HepG2 (cell line): ENCODE measurements around the gene LHX3. TPM values are rescaled to one million over a fixed set of nuclear protein-coding genes. Genes with fewer than 3 reads are reported as not detected.

Experiments used
- ATAC-seq: fragments of 200-7000 bp; cut with Tn5 transposase; 3 replicates; pipeline ENCODE4 v1.9.1; 2020; ENCODE audit warnings: mild to moderate bottlenecking, moderate library complexity
- BruUV-seq: library from RNA; stranded (reverse); fragments of 400-500 nt; replicated peaks from 2 replicates; lab custom pipeline; 2021; lab: Mats Ljungman, UMichigan
- CTCF ChIA-PET: fragments of 300-600 bp; formaldehyde crosslinking; extraction: SDS; loops from one replicate; lab custom pipeline; 2021; ENCODE audit warnings: low total read pairs, inconsistent platforms, low intra/inter-chr PET ratio; lab: Yijun Ruan, JAX
- POLR2A ChIA-PET: fragments of 350-600 bp; sonication (Branson Sonifier 250); formaldehyde crosslinking; loops from one replicate; lab custom pipeline; 2020; ENCODE audit warnings: antibody characterized with exemption, inconsistent platforms; lab: Yijun Ruan, JAX
- DNase-seq: peaks from one replicate; pipeline ENCODE4 v3.0.0-alpha.2; 2015; ENCODE audit warnings: low spot score
- FAIRE-seq: peaks from 3 replicates; lab custom pipeline; 2011; peaks lifted over from hg19 to GRCh38; lab: Jason Lieb, UNC
- H2AFZ ChIP-seq: one replicate; pipeline ENCODE4 v1.6.1; 2011; ENCODE audit warnings: low read length, inconsistent platforms
- H3K27ac ChIP-seq: fragments of 300-600 bp; 3 replicates; pipeline ENCODE4 v1.8.0; 2011; ENCODE audit warnings: mixed run types, mild to moderate bottlenecking, mixed read lengths, low read length, inconsistent platforms; ENCODE audit not compliant: insufficient read depth; ENCODE audit errors: extremely low read length
- H3K27me3 ChIP-seq, 2 experiments: fragments of 200-600 bp in 1 of 2; 2 replicates in 1 of 2; 3 replicates in 1 of 2; pipeline versions ENCODE4 v1.6.0 to v1.8.0; 2011; ENCODE audit warnings: low read length in 2 of 2, mild to moderate bottlenecking in 2 of 2, moderate library complexity in 2 of 2, inconsistent platforms in 1 of 2; ENCODE audit not compliant: insufficient read depth in 2 of 2, control insufficient read depth in 1 of 2
- H3K36me3 ChIP-seq, 2 experiments: fragments of 200-600 bp in 1 of 2; replicated peaks in 1 of 2; 2 replicates in 1 of 2; 3 replicates in 1 of 2; pipeline versions ENCODE4 v1.5.1 to v1.8.0; 2011; ENCODE audit warnings: low read length in 2 of 2, inconsistent platforms in 1 of 2; ENCODE audit not compliant: insufficient read depth in 2 of 2, control insufficient read depth in 1 of 2
- H3K4me1 ChIP-seq: 2 replicates; pipeline ENCODE4 v1.5.1; 2012; ENCODE audit warnings: low read length, inconsistent platforms; ENCODE audit not compliant: insufficient read depth
- H3K4me2 ChIP-seq: 2 replicates; pipeline ENCODE4 v1.6.0; 2011; ENCODE audit warnings: low read depth, low read length, inconsistent platforms
- H3K4me3 ChIP-seq, 3 experiments: fragments of 200-600 bp in 1 of 3; sonication (generic), shearing (Covaris generic) in 1 of 3; replicated peaks in 1 of 3; 2 replicates each; pipeline ENCODE4 v1.5.1; 2011 to 2016; ENCODE audit warnings: low read length in 3 of 3, inconsistent platforms in 2 of 3, low read depth in 2 of 3, mild to moderate bottlenecking in 2 of 3, control low read depth in 1 of 3, mixed read lengths in 1 of 3; ENCODE audit not compliant: insufficient read depth in 1 of 3
- H3K79me2 ChIP-seq: one replicate; pipeline ENCODE4 v1.6.1; 2011; ENCODE audit warnings: low read length, inconsistent platforms; ENCODE audit not compliant: insufficient read depth
- H3K9ac ChIP-seq: 2 replicates; pipeline ENCODE4 v1.6.0; 2011; ENCODE audit warnings: mild to moderate bottlenecking, low read depth, low read length, inconsistent platforms; ENCODE audit not compliant: insufficient read depth
- H3K9me3 ChIP-seq: 2 replicates; pipeline ENCODE4 v1.5.1; 2012; ENCODE audit warnings: mild to moderate bottlenecking, low read length
- H4K20me1 ChIP-seq: 2 replicates; pipeline ENCODE4 v1.6.0; 2011; ENCODE audit warnings: inconsistent platforms, mild to moderate bottlenecking, low read length, moderate library complexity; ENCODE audit not compliant: insufficient read depth
- DR1 ChIP-seq: sonication (generic); formaldehyde crosslinking; IDR thresholded peaks from 2 replicates; pipeline ENCODE4 v1.8.0; 2021; ENCODE audit warnings: mild to moderate bottlenecking, missing genetic modification reagents, inconsistent platforms
- TOPORS ChIP-seq: sonication (generic); formaldehyde crosslinking; IDR thresholded peaks from 2 replicates; pipeline ENCODE4 v1.8.0; 2023; ENCODE audit warnings: mild to moderate bottlenecking, missing genetic modification reagents
- TP53 ChIP-seq: sonication (generic); formaldehyde crosslinking; conservative IDR thresholded peaks from 2 replicates; pipeline ENCODE4 v1.4.0; 2020; ENCODE audit warnings: missing genetic modification reagents
- ZNF782 ChIP-seq: sonication (generic); formaldehyde crosslinking; IDR thresholded peaks from 2 replicates; pipeline ENCODE4 v1.4.0; 2020; ENCODE audit warnings: missing genetic modification reagents, mild to moderate bottlenecking, borderline replicate concordance
- whole genome bisulfite sequencing: methylation state at CpG from one replicate; pipeline ENCODE4 v1.1.6; 2017; ENCODE audit warnings: low lambda C conversion rate; 5-methylcytosine and 5-hydroxymethylcytosine counted together
- in situ Hi-C: cut with HindIII; loops from 2 replicates; pipeline ENCODE4 v1.10.0; 2017; ENCODE audit warnings: low pct_unique_long_range_greater_than_20kb; ENCODE audit not compliant: extremely low pct_ligation_motif_present
- intact Hi-C: fragments of 100-400 bp; cut with micrococcal nuclease; formaldehyde crosslinking; loops from one replicate; pipeline ENCODE4 v1.10.0; 2022; ENCODE audit not compliant: unreplicated experiment
- polyA plus RNA-seq, 8 experiments: library from polyadenylated mRNA; depleted of rRNA in 3 of 8; stranded (reverse) in 7 of 8; unstranded in 1 of 8; fragments of >200 nt; fragmentation: Illumina TruSeq in 4 of 8; extraction: Trizol in 4 of 8; gene quantifications; 2 replicates each; pipeline versions ENCODE4 v1.2.1 to v1.2.3, GENCODE V29; 2011 to 2016; ENCODE audit warnings: low read depth in 4 of 8, missing spikeins in 1 of 8, mixed read lengths in 1 of 8; ENCODE audit not compliant: insufficient read depth in 1 of 8
- total RNA-seq, 5 experiments: library from RNA; depleted of rRNA; stranded (reverse); fragments of >200 nt; fragmentation: Illumina TruSeq; extraction: Trizol; gene quantifications; 2 replicates each; pipeline ENCODE4 v1.2.3, GENCODE V29; 2016; ENCODE audit warnings: low read depth in 1 of 5
- TF ChIP-seq, protein P1 (sequence below): sonication (generic); formaldehyde crosslinking; IDR thresholded peaks from 2 replicates; pipeline ENCODE4 v1.5.0; 2020; ENCODE audit warnings: mild to moderate bottlenecking, missing genetic modification reagents
- TF ChIP-seq, protein P2 (sequence below): sonication (generic); formaldehyde crosslinking; IDR thresholded peaks from 2 replicates; pipeline ENCODE4 v1.8.0; 2022; ENCODE audit warnings: mild to moderate bottlenecking, missing genetic modification reagents, borderline replicate concordance

LHX3 gene
- total and polyA plus RNA-seq, 2 of the 13 experiments (the other 11 are each of a cell fraction or from before 2014, with no cell fraction given): not detected

DNA sequence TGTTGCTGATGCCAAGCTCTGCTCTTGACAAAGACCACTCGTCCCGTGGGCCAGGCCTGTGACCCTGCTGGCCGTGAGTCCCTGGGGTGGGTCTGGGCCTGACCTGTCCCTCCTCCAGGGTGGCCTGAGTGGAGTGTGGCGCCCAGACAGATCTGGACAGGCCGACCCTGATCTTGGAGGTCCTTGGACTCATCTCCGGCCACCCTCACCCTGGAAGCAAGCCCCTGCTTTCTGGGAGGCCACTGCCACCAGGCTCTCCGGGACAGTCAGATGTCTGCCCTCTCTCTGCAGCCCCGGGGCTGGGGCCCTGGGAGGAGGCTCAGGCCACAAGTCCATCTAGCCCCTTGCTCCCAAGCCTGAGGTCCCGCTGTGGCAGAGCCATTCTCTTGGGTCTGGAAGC, 55.1 kb downstream of the LHX3 start:
- H3K27ac ChIP-seq: no peak overlapping the region
- peaks cover 2 to 62% of the 10 kb centered on the region in 2 experiments; a peak in 4 of 5 replicates for H3K27me3 ChIP-seq
- H3K9me3 ChIP-seq: no peaks in the 10 kb centered on the region
- no peak for ATAC-seq
- no peak for FAIRE-seq
- ChIA-PET POLR2A (no interaction called here), CTCF (no interaction called here)
- H3K36me3 ChIP-seq: no peaks in the 10 kb centered on the region
- H3K4me3 ChIP-seq: no peak overlapping the region
- H3K4me1 ChIP-seq: peaks cover 15% of the 10 kb centered on the region
- H4K20me1 ChIP-seq: no peaks in the 10 kb centered on the region
- no peak for DNase-seq
- H3K4me2 ChIP-seq: no peak overlapping the region
- no peak overlapping the region for H3K9ac ChIP-seq
- BruUV-seq: no TSS peak
- no peak overlapping the region for H2AFZ ChIP-seq
- 65% methylated on average over 4 of the region's 9 CpGs for WGBS
- in situ Hi-C loops: no loop called here
- TF ChIP-seq TOPORS (CRISPR knock-in tag) (no peak), DR1 (CRISPR knock-in tag) (no peak), ZNF782 (CRISPR knock-in tag) (no peak), TP53 (CRISPR knock-in tag) (no peak)
- TF ChIP-seq, protein P1, sequence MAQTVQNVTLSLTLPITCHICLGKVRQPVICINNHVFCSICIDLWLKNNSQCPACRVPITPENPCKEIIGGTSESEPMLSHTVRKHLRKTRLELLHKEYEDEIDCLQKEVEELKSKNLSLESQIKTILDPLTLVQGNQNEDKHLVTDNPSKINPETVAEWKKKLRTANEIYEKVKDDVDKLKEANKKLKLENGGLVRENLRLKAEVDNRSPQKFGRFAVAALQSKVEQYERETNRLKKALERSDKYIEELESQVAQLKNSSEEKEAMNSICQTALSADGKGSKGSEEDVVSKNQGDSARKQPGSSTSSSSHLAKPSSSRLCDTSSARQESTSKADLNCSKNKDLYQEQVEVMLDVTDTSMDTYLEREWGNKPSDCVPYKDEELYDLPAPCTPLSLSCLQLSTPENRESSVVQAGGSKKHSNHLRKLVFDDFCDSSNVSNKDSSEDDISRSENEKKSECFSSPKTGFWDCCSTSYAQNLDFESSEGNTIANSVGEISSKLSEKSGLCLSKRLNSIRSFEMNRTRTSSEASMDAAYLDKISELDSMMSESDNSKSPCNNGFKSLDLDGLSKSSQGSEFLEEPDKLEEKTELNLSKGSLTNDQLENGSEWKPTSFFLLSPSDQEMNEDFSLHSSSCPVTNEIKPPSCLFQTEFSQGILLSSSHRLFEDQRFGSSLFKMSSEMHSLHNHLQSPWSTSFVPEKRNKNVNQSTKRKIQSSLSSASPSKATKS (CRISPR knock-in tag): no peak
- TF ChIP-seq, protein P2, sequence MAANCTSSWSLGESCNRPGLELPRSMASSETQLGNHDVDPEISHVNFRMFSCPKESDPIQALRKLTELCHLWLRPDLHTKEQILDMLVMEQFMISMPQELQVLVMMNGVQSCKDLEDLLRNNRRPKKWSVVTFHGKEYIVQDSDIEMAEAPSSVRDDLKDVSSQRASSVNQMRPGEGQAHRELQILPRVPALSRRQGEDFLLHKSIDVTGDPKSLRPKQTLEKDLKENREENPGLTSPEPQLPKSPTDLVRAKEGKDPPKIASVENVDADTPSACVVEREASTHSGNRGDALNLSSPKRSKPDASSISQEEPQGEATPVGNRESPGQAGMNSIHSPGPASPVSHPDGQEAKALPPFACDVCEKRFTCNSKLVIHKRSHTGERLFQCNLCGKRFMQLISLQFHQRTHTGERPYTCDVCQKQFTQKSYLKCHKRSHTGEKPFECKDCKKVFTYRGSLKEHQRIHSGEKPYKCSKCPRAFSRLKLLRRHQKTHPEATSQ (CRISPR knock-in tag): no peak
- intact Hi-C loops: no loop called here
- H3K79me2 ChIP-seq: no peaks in the 10 kb centered on the region
